WTC11 (cell line): ENCODE data around the gene PTPRN2. TPM values are rescaled to one million over a fixed set of nuclear protein-coding genes. Genes with fewer than 3 reads are reported as not detected.

ENCODE experiments used
- ATAC-seq: fragments of 200-7000 bp; cut with Tn5 transposase; 2 replicates; pipeline ENCODE4 v1.10.0; 2021; ENCODE audit warnings: mild to moderate bottlenecking, moderate library complexity
- CTCF ChIA-PET: fragments of 300-600 bp; sonication (Branson Sonifier 250); formaldehyde crosslinking; loops from one replicate; lab custom pipeline; 2021; ENCODE audit warnings: antibody characterized with exemption; lab: Charles Lee
- POLR2A ChIA-PET: fragments of 350-600 bp; sonication (Branson Sonifier 250); formaldehyde crosslinking; loops from one replicate; lab custom pipeline; 2021; ENCODE audit warnings: antibody characterized with exemption; lab: Charles Lee
- DNase-seq: peaks from one replicate; pipeline ENCODE4 v3.0.0; 2021; ENCODE audit warnings: low spot score
- H3K27ac Mint-ChIP-seq: 2 replicates; pipeline ENCODE4 v1.8.0; 2021; ENCODE audit warnings: mixed read lengths
- H3K27me3 Mint-ChIP-seq: 2 replicates; pipeline ENCODE4 v1.8.0; 2021; ENCODE audit warnings: low read depth, mild to moderate bottlenecking, moderate library complexity, mixed read lengths
- H3K36me3 Mint-ChIP-seq: 2 replicates; pipeline ENCODE4 v1.8.0; 2021; ENCODE audit warnings: mixed read lengths
- H3K4me1 Mint-ChIP-seq: 2 replicates; pipeline ENCODE4 v1.8.0; 2022; ENCODE audit warnings: mixed read lengths
- H3K4me3 Mint-ChIP-seq: 2 replicates; pipeline ENCODE4 v1.8.0; 2021; ENCODE audit warnings: mild to moderate bottlenecking, moderate library complexity, mixed read lengths
- H3K9me3 Mint-ChIP-seq: 2 replicates; pipeline ENCODE4 v1.8.0; 2021; ENCODE audit warnings: mixed read lengths
- ATF1 ChIP-seq: sonication (generic); formaldehyde crosslinking; IDR thresholded peaks from 2 replicates; pipeline ENCODE4 v1.8.1; 2023; ENCODE audit warnings: mild to moderate bottlenecking, moderate library complexity, missing genetic modification reagents
- CBFB ChIP-seq: sonication (generic); formaldehyde crosslinking; IDR thresholded peaks from 2 replicates; pipeline ENCODE4 v1.8.1; 2022; ENCODE audit warnings: mild to moderate bottlenecking, low read depth, missing genetic modification reagents
- ELF4 ChIP-seq: sonication (generic); formaldehyde crosslinking; IDR thresholded peaks from 2 replicates; pipeline ENCODE4 v1.8.1; 2022; ENCODE audit warnings: low read depth, mild to moderate bottlenecking, moderate library complexity, missing genetic modification reagents
- GRHL2 ChIP-seq: fragments of 250-450 bp; sonication (Bioruptor Pico); IDR thresholded peaks from 2 replicates; pipeline ENCODE4 v1.8.0; 2022; ENCODE audit warnings: mild to moderate bottlenecking, moderate library complexity; ENCODE audit not compliant: insufficient replicate concordance, severe bottlenecking
- JUN ChIP-seq: sonication (generic); formaldehyde crosslinking; IDR thresholded peaks from 2 replicates; pipeline ENCODE4 v1.8.0; 2023; ENCODE audit warnings: mild to moderate bottlenecking, missing genetic modification reagents
- NFATC4 ChIP-seq: fragments of 250-450 bp; sonication (Bioruptor Pico); IDR thresholded peaks from 2 replicates; pipeline ENCODE4 v1.9.0; 2021; ENCODE audit warnings: mild to moderate bottlenecking
- NR3C1 ChIP-seq: sonication (generic); formaldehyde crosslinking; conservative IDR thresholded peaks from 2 replicates; pipeline ENCODE4 v1.8.1; 2023; ENCODE audit warnings: low read depth, mild to moderate bottlenecking, missing genetic modification reagents
- RELA ChIP-seq: sonication (generic); formaldehyde crosslinking; IDR thresholded peaks from 2 replicates; pipeline ENCODE4 v1.8.1; 2022; ENCODE audit warnings: missing genetic modification reagents, mild to moderate bottlenecking, borderline replicate concordance
- SOX15 ChIP-seq: fragments of 250-450 bp; sonication (Bioruptor Pico); IDR thresholded peaks from 2 replicates; pipeline ENCODE4 v1.9.0; 2021; ENCODE audit warnings: mild to moderate bottlenecking
- TCF7 ChIP-seq: sonication (generic); formaldehyde crosslinking; IDR thresholded peaks from 2 replicates; pipeline ENCODE4 v1.8.0; 2022; ENCODE audit warnings: mild to moderate bottlenecking, low read depth, missing genetic modification reagents, moderate library complexity
- TP53 ChIP-seq: sonication (generic); formaldehyde crosslinking; IDR thresholded peaks from 2 replicates; pipeline ENCODE4 v1.8.1; 2023; ENCODE audit warnings: mild to moderate bottlenecking, missing genetic modification reagents
- ZNF396 ChIP-seq: fragments of 250-450 bp; sonication (Bioruptor Pico); IDR thresholded peaks from 2 replicates; pipeline ENCODE4 v1.8.0; 2021; ENCODE audit warnings: mild to moderate bottlenecking, moderate library complexity, borderline replicate concordance
- ZNF416 ChIP-seq: fragments of 250-450 bp; sonication (Bioruptor Pico); IDR thresholded peaks from 2 replicates; pipeline ENCODE4 v1.9.0; 2021; ENCODE audit warnings: mild to moderate bottlenecking, inconsistent platforms
- total RNA-seq: library from RNA; stranded (reverse); gene quantifications from 3 replicates; pipeline ENCODE4 v1.2.3, GENCODE V29; 2021
- TF ChIP-seq, protein P1 (sequence below): sonication (generic); formaldehyde crosslinking; IDR thresholded peaks from 2 replicates; pipeline ENCODE4 v1.8.1; 2022; ENCODE audit warnings: mild to moderate bottlenecking, moderate library complexity, missing genetic modification reagents
- TF ChIP-seq, protein P2 (sequence below): sonication (generic); formaldehyde crosslinking; IDR thresholded peaks from 2 replicates; pipeline ENCODE4 v1.8.1; 2022; ENCODE audit warnings: low read depth, mild to moderate bottlenecking, moderate library complexity, missing genetic modification reagents, borderline replicate concordance
- TF ChIP-seq, protein P3 (sequence below): fragments of 200-600 bp; IDR thresholded peaks from 2 replicates; pipeline ENCODE4 v1.8.0; 2022; ENCODE audit warnings: antibody characterized with exemption
- TF ChIP-seq, protein P4 (sequence below): sonication (generic); formaldehyde crosslinking; IDR thresholded peaks from 2 replicates; pipeline ENCODE4 v1.8.1; 2023; ENCODE audit warnings: mild to moderate bottlenecking, missing genetic modification reagents, borderline replicate concordance
- TF ChIP-seq, protein P5 (sequence below): sonication (generic); formaldehyde crosslinking; IDR thresholded peaks from 2 replicates; pipeline ENCODE4 v1.8.1; 2023; ENCODE audit warnings: mild to moderate bottlenecking, missing genetic modification reagents
- TF ChIP-seq, protein P6 (sequence below): sonication (generic); formaldehyde crosslinking; IDR thresholded peaks from 2 replicates; pipeline ENCODE4 v1.8.1; 2023; ENCODE audit warnings: mild to moderate bottlenecking, missing genetic modification reagents
- TF ChIP-seq, protein P7 (sequence below): sonication (generic); formaldehyde crosslinking; IDR thresholded peaks from 2 replicates; pipeline ENCODE4 v1.8.1; 2022; ENCODE audit warnings: low read depth, missing genetic modification reagents, borderline replicate concordance

Gene PTPRN2
- total RNA-seq, 1 experiment from 2014 or later, result 4.7 TPM

DNA sequence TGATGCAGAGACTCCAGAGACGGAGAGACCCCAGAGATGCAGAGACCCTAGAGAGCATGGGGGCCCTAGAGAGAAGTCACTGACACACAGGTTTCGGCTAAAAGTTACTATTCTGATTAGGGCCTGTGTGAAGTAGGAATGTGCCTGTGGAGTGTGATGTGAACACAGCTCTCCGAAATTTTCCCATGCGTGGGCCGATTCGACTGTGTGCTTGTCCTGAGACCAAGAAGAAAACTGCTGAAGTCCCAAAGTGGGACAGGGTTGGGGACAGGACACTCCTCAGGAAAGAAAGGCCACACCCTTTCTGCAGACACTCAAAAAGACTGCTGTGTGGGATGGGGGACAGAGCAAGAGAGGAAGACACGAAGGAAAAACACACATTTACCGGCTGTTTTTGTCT lies 533.5 kb downstream of the PTPRN2 start:
- no peak overlapping the region for H3K27ac Mint-ChIP-seq
- CTCF ChIA-PET, result no interaction called here
- peaks cover 32% of the 10 kb centered on the region for H3K36me3 Mint-ChIP-seq
- no peak for DNase-seq
- no peak for TF ChIP-seq TP53
- TF ChIP-seq, protein P1, sequence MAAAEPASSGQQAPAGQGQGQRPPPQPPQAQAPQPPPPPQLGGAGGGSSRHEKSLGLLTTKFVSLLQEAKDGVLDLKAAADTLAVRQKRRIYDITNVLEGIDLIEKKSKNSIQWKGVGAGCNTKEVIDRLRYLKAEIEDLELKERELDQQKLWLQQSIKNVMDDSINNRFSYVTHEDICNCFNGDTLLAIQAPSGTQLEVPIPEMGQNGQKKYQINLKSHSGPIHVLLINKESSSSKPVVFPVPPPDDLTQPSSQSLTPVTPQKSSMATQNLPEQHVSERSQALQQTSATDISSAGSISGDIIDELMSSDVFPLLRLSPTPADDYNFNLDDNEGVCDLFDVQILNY (CRISPR knock-in tag), result no peak
- TF ChIP-seq GRHL2, result no peak
- no peak for TF ChIP-seq ZNF416 (CRISPR knock-in tag)
- TF ChIP-seq, protein P2, sequence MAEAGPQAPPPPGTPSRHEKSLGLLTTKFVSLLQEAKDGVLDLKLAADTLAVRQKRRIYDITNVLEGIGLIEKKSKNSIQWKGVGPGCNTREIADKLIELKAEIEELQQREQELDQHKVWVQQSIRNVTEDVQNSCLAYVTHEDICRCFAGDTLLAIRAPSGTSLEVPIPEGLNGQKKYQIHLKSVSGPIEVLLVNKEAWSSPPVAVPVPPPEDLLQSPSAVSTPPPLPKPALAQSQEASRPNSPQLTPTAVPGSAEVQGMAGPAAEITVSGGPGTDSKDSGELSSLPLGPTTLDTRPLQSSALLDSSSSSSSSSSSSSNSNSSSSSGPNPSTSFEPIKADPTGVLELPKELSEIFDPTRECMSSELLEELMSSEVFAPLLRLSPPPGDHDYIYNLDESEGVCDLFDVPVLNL (CRISPR knock-in tag), result no peak
- no peak for TF ChIP-seq NR3C1 (CRISPR knock-in tag)
- TF ChIP-seq RELA (CRISPR knock-in tag), result no peak
- no peak for TF ChIP-seq ZNF396
- no peak for TF ChIP-seq JUN (CRISPR knock-in tag)
- no peak for TF ChIP-seq ELF4 (CRISPR knock-in tag)
- no peak for TF ChIP-seq ATF1 (CRISPR knock-in tag)
- TF ChIP-seq CBFB (CRISPR knock-in tag), result no peak
- TF ChIP-seq, protein P3, sequence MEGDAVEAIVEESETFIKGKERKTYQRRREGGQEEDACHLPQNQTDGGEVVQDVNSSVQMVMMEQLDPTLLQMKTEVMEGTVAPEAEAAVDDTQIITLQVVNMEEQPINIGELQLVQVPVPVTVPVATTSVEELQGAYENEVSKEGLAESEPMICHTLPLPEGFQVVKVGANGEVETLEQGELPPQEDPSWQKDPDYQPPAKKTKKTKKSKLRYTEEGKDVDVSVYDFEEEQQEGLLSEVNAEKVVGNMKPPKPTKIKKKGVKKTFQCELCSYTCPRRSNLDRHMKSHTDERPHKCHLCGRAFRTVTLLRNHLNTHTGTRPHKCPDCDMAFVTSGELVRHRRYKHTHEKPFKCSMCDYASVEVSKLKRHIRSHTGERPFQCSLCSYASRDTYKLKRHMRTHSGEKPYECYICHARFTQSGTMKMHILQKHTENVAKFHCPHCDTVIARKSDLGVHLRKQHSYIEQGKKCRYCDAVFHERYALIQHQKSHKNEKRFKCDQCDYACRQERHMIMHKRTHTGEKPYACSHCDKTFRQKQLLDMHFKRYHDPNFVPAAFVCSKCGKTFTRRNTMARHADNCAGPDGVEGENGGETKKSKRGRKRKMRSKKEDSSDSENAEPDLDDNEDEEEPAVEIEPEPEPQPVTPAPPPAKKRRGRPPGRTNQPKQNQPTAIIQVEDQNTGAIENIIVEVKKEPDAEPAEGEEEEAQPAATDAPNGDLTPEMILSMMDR, result no peak
- TF ChIP-seq NFATC4 (CRISPR knock-in tag), result no peak
- TF ChIP-seq, all 79 proteins: peak for 0
- ATAC-seq, result no peak
- no peak overlapping the region for H3K4me3 Mint-ChIP-seq
- peaks cover 3% of the 10 kb centered on the region; the same call in 1 of the 2 replicates for H3K27me3 Mint-ChIP-seq
- H3K9me3 Mint-ChIP-seq, result peaks cover 27% of the 10 kb centered on the region
- H3K4me1 Mint-ChIP-seq, result peaks cover 15% of the 10 kb centered on the region
- POLR2A ChIA-PET, result no interaction called here

DNA sequence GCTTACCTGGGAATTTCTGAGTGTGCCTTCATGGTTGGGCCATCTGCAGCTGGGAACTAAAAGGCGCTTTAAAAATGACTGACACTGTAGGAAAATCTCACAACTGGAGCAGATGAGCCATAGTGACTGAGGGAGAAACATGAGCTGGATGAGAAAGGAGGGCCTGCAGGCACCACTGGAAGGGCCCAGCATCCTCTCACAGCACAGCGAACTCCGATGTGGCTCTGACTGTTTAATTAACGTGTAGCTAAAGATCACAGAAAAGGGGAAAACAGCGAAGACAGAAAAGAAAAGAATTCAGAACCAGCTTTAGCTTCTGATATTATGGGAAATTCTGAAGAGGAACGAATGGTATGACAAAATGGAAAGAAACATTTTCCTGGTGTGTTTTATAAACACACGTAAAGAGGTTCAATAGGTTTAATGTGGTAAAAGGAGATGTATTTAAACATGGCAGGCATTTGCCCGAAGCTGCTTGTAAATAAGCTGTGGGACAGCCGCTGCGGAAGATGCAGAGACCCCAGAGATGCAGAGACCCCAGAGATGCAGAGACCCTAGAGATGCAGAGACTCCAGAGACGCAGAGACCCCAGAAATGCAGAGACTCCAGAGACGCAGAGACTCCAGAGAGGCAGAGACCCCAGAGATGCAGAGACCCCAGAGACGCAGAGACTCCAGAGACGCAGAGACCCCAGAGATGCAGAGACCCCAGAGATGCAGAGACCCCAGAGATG lies 534.3 kb downstream of the PTPRN2 start:
- H3K27ac Mint-ChIP-seq, result no peak overlapping the region
- CTCF ChIA-PET, result no interaction called here
- POLR2A ChIA-PET, result no interaction called here
- no peak overlapping the region for H3K4me3 Mint-ChIP-seq
- peaks cover 3% of the 10 kb centered on the region; the same call in 1 of the 2 replicates for H3K27me3 Mint-ChIP-seq
- peaks cover 15% of the 10 kb centered on the region for H3K4me1 Mint-ChIP-seq
- TF ChIP-seq, protein P4, sequence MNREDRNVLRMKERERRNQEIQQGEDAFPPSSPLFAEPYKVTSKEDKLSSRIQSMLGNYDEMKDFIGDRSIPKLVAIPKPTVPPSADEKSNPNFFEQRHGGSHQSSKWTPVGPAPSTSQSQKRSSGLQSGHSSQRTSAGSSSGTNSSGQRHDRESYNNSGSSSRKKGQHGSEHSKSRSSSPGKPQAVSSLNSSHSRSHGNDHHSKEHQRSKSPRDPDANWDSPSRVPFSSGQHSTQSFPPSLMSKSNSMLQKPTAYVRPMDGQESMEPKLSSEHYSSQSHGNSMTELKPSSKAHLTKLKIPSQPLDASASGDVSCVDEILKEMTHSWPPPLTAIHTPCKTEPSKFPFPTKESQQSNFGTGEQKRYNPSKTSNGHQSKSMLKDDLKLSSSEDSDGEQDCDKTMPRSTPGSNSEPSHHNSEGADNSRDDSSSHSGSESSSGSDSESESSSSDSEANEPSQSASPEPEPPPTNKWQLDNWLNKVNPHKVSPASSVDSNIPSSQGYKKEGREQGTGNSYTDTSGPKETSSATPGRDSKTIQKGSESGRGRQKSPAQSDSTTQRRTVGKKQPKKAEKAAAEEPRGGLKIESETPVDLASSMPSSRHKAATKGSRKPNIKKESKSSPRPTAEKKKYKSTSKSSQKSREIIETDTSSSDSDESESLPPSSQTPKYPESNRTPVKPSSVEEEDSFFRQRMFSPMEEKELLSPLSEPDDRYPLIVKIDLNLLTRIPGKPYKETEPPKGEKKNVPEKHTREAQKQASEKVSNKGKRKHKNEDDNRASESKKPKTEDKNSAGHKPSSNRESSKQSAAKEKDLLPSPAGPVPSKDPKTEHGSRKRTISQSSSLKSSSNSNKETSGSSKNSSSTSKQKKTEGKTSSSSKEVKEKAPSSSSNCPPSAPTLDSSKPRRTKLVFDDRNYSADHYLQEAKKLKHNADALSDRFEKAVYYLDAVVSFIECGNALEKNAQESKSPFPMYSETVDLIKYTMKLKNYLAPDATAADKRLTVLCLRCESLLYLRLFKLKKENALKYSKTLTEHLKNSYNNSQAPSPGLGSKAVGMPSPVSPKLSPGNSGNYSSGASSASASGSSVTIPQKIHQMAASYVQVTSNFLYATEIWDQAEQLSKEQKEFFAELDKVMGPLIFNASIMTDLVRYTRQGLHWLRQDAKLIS (CRISPR knock-in tag), result no peak
- no peak for TF ChIP-seq TCF7
- TF ChIP-seq, protein P5, sequence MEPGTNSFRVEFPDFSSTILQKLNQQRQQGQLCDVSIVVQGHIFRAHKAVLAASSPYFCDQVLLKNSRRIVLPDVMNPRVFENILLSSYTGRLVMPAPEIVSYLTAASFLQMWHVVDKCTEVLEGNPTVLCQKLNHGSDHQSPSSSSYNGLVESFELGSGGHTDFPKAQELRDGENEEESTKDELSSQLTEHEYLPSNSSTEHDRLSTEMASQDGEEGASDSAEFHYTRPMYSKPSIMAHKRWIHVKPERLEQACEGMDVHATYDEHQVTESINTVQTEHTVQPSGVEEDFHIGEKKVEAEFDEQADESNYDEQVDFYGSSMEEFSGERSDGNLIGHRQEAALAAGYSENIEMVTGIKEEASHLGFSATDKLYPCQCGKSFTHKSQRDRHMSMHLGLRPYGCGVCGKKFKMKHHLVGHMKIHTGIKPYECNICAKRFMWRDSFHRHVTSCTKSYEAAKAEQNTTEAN (CRISPR knock-in tag), result no peak
- TF ChIP-seq, protein P6, sequence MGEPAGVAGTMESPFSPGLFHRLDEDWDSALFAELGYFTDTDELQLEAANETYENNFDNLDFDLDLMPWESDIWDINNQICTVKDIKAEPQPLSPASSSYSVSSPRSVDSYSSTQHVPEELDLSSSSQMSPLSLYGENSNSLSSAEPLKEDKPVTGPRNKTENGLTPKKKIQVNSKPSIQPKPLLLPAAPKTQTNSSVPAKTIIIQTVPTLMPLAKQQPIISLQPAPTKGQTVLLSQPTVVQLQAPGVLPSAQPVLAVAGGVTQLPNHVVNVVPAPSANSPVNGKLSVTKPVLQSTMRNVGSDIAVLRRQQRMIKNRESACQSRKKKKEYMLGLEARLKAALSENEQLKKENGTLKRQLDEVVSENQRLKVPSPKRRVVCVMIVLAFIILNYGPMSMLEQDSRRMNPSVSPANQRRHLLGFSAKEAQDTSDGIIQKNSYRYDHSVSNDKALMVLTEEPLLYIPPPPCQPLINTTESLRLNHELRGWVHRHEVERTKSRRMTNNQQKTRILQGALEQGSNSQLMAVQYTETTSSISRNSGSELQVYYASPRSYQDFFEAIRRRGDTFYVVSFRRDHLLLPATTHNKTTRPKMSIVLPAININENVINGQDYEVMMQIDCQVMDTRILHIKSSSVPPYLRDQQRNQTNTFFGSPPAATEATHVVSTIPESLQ, result no peak
- TF ChIP-seq SOX15, result no peak
- TF ChIP-seq, protein P1 (CRISPR knock-in tag), result no peak
- TF ChIP-seq, protein P7, sequence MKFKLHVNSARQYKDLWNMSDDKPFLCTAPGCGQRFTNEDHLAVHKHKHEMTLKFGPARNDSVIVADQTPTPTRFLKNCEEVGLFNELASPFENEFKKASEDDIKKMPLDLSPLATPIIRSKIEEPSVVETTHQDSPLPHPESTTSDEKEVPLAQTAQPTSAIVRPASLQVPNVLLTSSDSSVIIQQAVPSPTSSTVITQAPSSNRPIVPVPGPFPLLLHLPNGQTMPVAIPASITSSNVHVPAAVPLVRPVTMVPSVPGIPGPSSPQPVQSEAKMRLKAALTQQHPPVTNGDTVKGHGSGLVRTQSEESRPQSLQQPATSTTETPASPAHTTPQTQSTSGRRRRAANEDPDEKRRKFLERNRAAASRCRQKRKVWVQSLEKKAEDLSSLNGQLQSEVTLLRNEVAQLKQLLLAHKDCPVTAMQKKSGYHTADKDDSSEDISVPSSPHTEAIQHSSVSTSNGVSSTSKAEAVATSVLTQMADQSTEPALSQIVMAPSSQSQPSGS (CRISPR knock-in tag), result no peak
- DNase-seq, result no peak
- peaks cover 27% of the 10 kb centered on the region for H3K9me3 Mint-ChIP-seq
- peaks cover 32% of the 10 kb centered on the region for H3K36me3 Mint-ChIP-seq
- no peak for ATAC-seq
